Activated T-cell treated with anti-CD3 and anti-CD28 coated beads, Interleukin-2, amount 50 U/mL, for 24 hours (primary cell): ENCODE data around the gene MSL2.
"Not testable (repeated sequence)": the region's sequence is repeated elsewhere in the genome, so short reads cannot be mapped to it uniquely, and the experiment has no call there.

Experiments
- DNase-seq: peaks from one replicate; pipeline ENCODE4 v3.0.0-alpha.2; 2020
- H3K27ac Mint-ChIP-seq: 2 replicates; pipeline ENCODE4 v1.8.0; 2020; ENCODE audit warnings: mild to moderate bottlenecking, mixed read lengths
- H3K27me3 Mint-ChIP-seq: 2 replicates; pipeline ENCODE4 v1.8.0; 2020; ENCODE audit warnings: mixed read lengths
- H3K36me3 Mint-ChIP-seq: 2 replicates; pipeline ENCODE4 v1.8.0; 2020; ENCODE audit warnings: low read depth, mixed read lengths
- H3K4me1 Mint-ChIP-seq: 2 replicates; pipeline ENCODE4 v1.8.0; 2020; ENCODE audit warnings: low read depth, mixed read lengths
- H3K4me3 Mint-ChIP-seq: 2 replicates; pipeline ENCODE4 v1.8.0; 2020; ENCODE audit warnings: mild to moderate bottlenecking, moderate library complexity, mixed read lengths
- H3K9me3 Mint-ChIP-seq: 2 replicates; pipeline ENCODE4 v1.8.0; 2020; ENCODE audit warnings: mixed read lengths

The MSL2 gene

GRCh38 chr3:136141891-136142290 is 54.2 kb downstream of the MSL2 start:
- Mint-ChIP-seq H3K9me3 (no peaks in the 10 kb centered on the region), H3K27me3 (no peaks in the 10 kb centered on the region), H3K36me3 (peaks cover 16% of the 10 kb centered on the region), H3K4me3 (no peak overlapping the region), H3K27ac (peak overlapping the region; percentile 12), H3K4me1 (peaks cover 32% of the 10 kb centered on the region)
- no peak for DNase-seq

DNA sequence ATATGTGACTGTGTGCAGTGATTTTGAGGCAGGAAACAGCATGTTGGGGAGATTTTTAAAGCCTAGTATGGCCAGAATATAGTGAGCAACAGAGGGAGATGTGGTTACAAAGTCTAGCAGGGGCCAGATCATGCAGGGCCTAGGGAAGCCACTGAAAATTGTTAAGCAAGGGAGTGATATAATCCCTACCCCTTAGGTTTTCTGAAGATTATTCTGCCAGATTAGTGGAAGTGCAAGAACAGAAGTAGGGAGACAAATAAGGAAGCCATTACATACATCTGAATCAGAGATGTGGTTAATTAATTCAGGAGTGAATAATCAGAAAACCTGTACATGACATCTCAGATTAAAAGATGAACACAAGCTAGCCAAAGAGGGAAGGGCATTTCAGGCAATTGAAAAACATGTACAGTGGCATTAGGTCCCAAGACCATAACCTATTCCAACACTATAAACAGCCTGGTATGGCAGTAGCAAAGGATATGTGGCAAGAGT is 54.8 kb downstream of the MSL2 start:
- peaks cover 30% of the 10 kb centered on the region for H3K4me1 Mint-ChIP-seq
- peaks cover 14% of the 10 kb centered on the region for H3K36me3 Mint-ChIP-seq
- H3K9me3 Mint-ChIP-seq, result no peaks in the 10 kb centered on the region
- DNase-seq, result no peak
- peak overlapping the region; percentile 8 for H3K27ac Mint-ChIP-seq
- no peak overlapping the region for H3K4me3 Mint-ChIP-seq
- H3K27me3 Mint-ChIP-seq, result no peaks in the 10 kb centered on the region

- no peaks in the 10 kb centered on the region for H3K9me3 Mint-ChIP-seq
- DNase-seq, result no peak
- no peak overlapping the region for H3K4me3 Mint-ChIP-seq
- H3K36me3 Mint-ChIP-seq, result no peaks in the 10 kb centered on the region
- H3K27ac Mint-ChIP-seq, result no peak overlapping the region
- H3K27me3 Mint-ChIP-seq, result no peaks in the 10 kb centered on the region
- H3K4me1 Mint-ChIP-seq, result peaks cover 14% of the 10 kb centered on the region
Measured at GRCh38 chr3:136136454-136136853, 59.7 kb downstream of the MSL2 start.

GRCh38 chr3:136135039-136135802 is 60.9 kb downstream of the MSL2 start:
- DNase-seq, result no peak
- Mint-ChIP-seq H3K27me3 (no peaks in the 10 kb centered on the region), H3K4me1 (peaks cover 10% of the 10 kb centered on the region), H3K9me3 (no peaks in the 10 kb centered on the region), H3K27ac (peak overlapping the region; percentile 39), H3K4me3 (no peak overlapping the region), H3K36me3 (no peaks in the 10 kb centered on the region)

- Mint-ChIP-seq H3K9me3 (no peaks in the 10 kb centered on the region), H3K4me3 (no peak overlapping the region), H3K27ac (no peak overlapping the region), H3K36me3 (no peaks in the 10 kb centered on the region), H3K27me3 (no peaks in the 10 kb centered on the region), H3K4me1 (peaks cover 10% of the 10 kb centered on the region)
- no peak for DNase-seq
Measured at GRCh38 chr3:136134091-136134490, 62.0 kb downstream of the MSL2 start.

DNA sequence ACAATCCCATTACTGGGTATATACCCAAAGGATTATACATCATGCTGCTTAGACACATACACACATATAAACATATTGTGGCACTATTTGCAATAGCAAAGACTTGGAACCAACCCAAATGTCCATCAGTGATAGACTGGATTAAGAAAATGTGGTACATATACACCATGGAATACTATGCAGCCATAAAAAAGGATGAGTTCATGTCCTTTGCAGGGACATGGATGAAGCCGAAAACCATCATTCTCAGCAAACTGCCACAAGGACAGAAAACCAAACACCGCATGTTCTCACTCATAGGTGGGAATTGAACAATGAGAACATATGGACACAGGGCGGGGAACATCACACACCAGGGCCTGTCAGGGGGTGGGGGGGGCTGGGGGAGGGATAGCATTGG is 64.5 kb downstream of the MSL2 start:
- H3K27ac Mint-ChIP-seq, H3K9me3 Mint-ChIP-seq, H3K4me1 Mint-ChIP-seq, H3K36me3 Mint-ChIP-seq, H3K27me3 Mint-ChIP-seq, H3K4me3 Mint-ChIP-seq, DNase-seq: not testable (repeated sequence)

DNA sequence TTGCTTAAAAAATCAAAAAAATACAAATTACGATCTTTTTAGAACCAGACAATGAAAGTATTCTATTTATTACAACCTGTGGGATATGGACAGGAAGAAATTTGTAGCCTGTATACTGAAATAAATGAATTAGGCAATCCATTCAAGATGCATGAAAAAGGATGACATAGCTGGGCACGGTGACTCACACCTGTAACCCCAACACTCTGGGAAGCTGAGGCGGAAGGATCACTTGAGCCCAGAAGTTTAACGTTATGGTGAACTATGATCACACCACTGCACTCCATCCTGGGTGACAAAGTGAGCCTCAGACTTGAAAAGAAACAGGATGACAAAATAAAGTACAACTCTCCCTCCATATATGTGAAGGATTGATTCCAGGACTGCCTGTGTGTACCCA is 74.1 kb downstream of the MSL2 start:
- Mint-ChIP-seq H3K4me3 (no peak overlapping the region), H3K36me3 (no peaks in the 10 kb centered on the region), H3K27me3 (no peaks in the 10 kb centered on the region), H3K9me3 (peaks cover 4% of the 10 kb centered on the region), H3K27ac (no peak overlapping the region), H3K4me1 (peaks cover 3% of the 10 kb centered on the region)
- no peak for DNase-seq

DNA sequence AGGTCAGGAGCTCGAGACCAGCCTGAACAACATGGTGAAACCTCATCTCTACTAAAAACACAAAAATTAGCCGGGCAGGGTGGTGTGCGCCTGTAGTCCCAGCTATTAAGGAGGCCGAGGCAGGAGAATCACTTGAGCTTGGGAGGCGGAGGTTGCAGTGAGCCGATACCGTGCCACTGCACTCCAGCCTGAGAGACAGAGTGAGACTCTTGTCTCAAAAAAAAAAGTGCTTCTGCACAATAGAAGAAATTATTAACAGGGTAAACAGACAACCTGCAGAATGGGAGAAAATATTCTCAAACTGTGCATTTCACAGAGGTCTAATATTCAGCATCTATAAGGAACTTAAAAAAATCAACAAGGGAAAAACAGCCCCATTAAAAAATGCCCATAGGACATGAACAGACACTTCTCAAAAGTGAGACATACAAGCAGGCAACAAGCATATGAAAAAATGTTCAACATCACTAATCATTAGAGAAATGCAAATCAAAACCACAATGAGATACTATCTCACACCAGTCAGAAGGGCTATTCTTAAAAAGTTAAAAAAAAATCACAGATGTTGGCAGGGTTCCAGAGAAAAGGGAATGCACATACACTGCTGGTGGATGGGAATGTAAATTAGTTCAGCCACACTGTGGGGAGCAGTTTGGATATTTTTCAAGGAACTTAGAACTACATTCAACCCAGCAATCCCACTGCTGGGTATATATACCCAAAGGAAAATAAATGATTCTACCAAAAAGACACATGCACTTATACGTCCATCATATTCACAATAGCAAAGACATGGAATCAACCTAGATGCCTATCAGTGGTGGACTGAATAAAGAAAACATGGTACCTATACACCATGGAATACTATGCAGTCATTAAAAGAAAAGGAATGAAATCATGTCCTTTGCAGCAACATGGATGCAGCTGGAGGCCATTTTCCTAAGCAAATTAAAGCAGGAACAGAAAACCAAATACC is 75.5 kb downstream of the MSL2 start:
- H3K4me1 Mint-ChIP-seq, result peaks cover 3% of the 10 kb centered on the region
- H3K4me3 Mint-ChIP-seq, result no peak overlapping the region
- H3K27me3 Mint-ChIP-seq, result no peaks in the 10 kb centered on the region
- no peak overlapping the region for H3K27ac Mint-ChIP-seq
- no peak for DNase-seq
- no peaks in the 10 kb centered on the region for H3K36me3 Mint-ChIP-seq
- H3K9me3 Mint-ChIP-seq, result peaks cover under 1% of the 10 kb centered on the region

DNA sequence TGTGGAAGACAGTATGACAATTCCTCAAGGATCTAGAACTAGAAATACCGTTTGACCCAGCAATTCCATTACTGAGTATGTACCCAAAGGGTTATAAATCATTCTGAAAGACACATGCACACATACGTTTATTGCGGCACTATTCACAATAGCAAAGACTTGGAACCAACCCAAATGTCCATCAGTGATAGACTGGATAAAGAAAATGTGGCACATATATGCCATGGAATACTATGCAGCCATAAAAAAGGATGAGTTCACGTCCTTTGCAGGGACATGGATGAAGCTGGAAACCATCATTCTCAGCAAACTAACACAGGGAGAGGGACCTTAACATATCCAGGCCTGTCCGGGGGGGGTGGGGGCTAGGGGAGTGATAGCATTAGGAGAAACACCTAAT is 76.4 kb downstream of the MSL2 start:
- not testable (repeated sequence) for H3K9me3 Mint-ChIP-seq, H3K4me3 Mint-ChIP-seq, H3K36me3 Mint-ChIP-seq, DNase-seq, H3K27ac Mint-ChIP-seq, H3K4me1 Mint-ChIP-seq, H3K27me3 Mint-ChIP-seq

DNA sequence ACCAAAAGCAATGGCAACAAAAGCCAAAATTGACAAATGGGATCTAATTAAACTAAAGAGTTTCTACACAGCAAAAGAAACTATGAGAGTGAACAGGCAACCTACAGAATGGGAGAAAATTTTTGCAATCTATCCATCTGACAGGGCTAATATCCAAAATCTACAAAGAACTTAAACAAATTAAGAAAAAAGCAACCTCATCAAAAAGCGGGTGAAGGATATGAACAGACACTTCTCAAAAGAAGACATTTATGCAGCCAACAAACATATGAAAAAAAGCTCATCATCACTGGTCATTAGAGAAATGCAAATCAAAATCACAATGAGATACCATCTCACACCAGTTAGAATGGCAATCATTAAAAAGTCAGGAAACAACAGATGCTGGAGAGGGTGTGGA is 76.8 kb downstream of the MSL2 start:
- not testable (repeated sequence) for H3K4me1 Mint-ChIP-seq, H3K27ac Mint-ChIP-seq, H3K27me3 Mint-ChIP-seq

GRCh38 chr3:136114421-136114820 is 81.7 kb downstream of the MSL2 start:
- no peaks in the 10 kb centered on the region for H3K36me3 Mint-ChIP-seq
- no peaks in the 10 kb centered on the region for H3K27me3 Mint-ChIP-seq
- H3K9me3 Mint-ChIP-seq, result no peaks in the 10 kb centered on the region
- DNase-seq, result no peak
- peaks cover 7% of the 10 kb centered on the region for H3K4me1 Mint-ChIP-seq
- no peak overlapping the region for H3K27ac Mint-ChIP-seq
- no peak overlapping the region for H3K4me3 Mint-ChIP-seq

More for the DNA sequence above, 76.8 kb downstream of the MSL2 start:
- not testable (repeated sequence) for H3K9me3 Mint-ChIP-seq, H3K36me3 Mint-ChIP-seq, DNase-seq, H3K4me3 Mint-ChIP-seq

DNA sequence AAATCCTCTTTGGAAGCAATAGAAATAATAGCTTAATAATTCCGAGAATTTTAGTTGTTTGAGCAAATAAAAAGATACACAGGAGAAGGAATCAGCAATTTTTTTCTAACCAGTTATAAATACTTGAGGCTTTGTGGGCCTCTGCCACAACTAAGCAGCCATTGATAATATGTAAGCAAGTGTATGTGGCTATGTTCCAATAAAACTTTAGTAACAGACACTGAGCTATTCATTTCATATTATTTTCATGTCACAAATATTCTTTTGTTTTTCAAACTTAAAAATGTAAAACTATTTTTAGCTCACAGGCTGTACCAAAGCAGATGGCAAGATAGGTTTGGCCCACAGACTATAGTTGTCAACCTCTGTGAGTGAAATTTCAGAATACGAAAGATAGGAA is 85.7 kb downstream of the MSL2 start:
- Mint-ChIP-seq H3K27ac (no peak overlapping the region), H3K4me3 (no peak overlapping the region), H3K4me1 (peaks cover 15% of the 10 kb centered on the region), H3K36me3 (no peaks in the 10 kb centered on the region), H3K27me3 (no peaks in the 10 kb centered on the region), H3K9me3 (no peaks in the 10 kb centered on the region)
- no peak for DNase-seq

GRCh38 chr3:136109499-136109898 is 86.6 kb downstream of the MSL2 start:
- Mint-ChIP-seq H3K27ac (no peak overlapping the region), H3K27me3 (no peaks in the 10 kb centered on the region), H3K4me1 (peaks cover 19% of the 10 kb centered on the region), H3K9me3 (no peaks in the 10 kb centered on the region), H3K36me3 (no peaks in the 10 kb centered on the region), H3K4me3 (no peak overlapping the region)
- no peak for DNase-seq

- Mint-ChIP-seq H3K27me3 (no peaks in the 10 kb centered on the region), H3K9me3 (no peaks in the 10 kb centered on the region), H3K4me1 (peaks cover 19% of the 10 kb centered on the region), H3K4me3 (no peak overlapping the region), H3K27ac (no peak overlapping the region), H3K36me3 (no peaks in the 10 kb centered on the region)
- DNase-seq, result no peak
Measured at GRCh38 chr3:136106101-136106500, 90.0 kb downstream of the MSL2 start.

- H3K4me1 Mint-ChIP-seq, result peaks cover 18% of the 10 kb centered on the region
- no peaks in the 10 kb centered on the region for H3K9me3 Mint-ChIP-seq
- DNase-seq, result no peak
- H3K27ac Mint-ChIP-seq, result no peak overlapping the region
- H3K27me3 Mint-ChIP-seq, result no peaks in the 10 kb centered on the region
- no peaks in the 10 kb centered on the region for H3K36me3 Mint-ChIP-seq
- no peak overlapping the region for H3K4me3 Mint-ChIP-seq
Measured at GRCh38 chr3:136105044-136105443, 91.1 kb downstream of the MSL2 start.
